Measurements from ENCODE around the gene TSPAN8. TPM values are rescaled to one million over a fixed set of nuclear protein-coding genes. Genes with fewer than 3 reads are reported as not detected.

The TSPAN8 gene
- total and polyA plus RNA-seq, 2 experiments from 2014 or later = 0.11 TPM; not detected in 1

DNA sequence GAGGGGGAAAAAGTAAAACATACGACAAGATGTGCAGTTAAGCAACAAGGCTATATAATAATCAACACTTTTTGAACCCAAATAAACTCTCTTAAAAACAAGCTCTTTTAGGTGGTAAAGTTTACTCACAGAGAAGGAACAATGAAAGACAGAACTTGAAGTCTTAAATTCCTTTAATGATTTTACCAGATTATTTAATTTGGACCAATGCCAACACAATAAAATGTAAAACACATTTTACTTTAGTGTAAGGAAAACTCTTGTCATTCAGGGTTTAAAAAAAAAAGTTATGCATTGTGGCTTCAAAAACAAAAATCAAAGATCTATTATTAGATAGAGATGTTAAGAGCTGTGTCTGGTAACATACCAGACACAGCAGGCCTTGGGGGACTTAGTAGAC, 13.1 kb downstream of the TSPAN8 start:
- no peak for TF ChIP-seq CTCF (IDR thresholded peaks at IDR 0.05; ENCODE audit: low read depth, low read length)
- H3K27ac ChIP-seq = no peak overlapping the region

GRCh38 chr12:71142956-71143355, 14.8 kb downstream of the TSPAN8 start:
- TF ChIP-seq CTCF (IDR thresholded peaks at IDR 0.05; ENCODE audit: low read depth, low read length) = no peak
- H3K27me3 ChIP-seq = no peaks in the 10 kb centered on the region
- H3K27ac ChIP-seq = no peak overlapping the region
- H3K4me3 ChIP-seq = no peak overlapping the region
- H3K9me3 ChIP-seq (ENCODE audit: low read depth) = no peaks in the 10 kb centered on the region
- no peaks in the 10 kb centered on the region for H3K36me3 ChIP-seq
- no peak for DNase-seq (ENCODE audit: low read depth in 1 of 2, low spot score in 1 of 2)
- H3K4me1 ChIP-seq (ENCODE audit: low read depth) = no peaks in the 10 kb centered on the region

More for the DNA sequence above, 13.1 kb downstream of the TSPAN8 start:
- DNase-seq (ENCODE audit: low read depth in 1 of 2, low spot score in 1 of 2) = no peak
- H3K4me1 ChIP-seq (ENCODE audit: low read depth) = no peaks in the 10 kb centered on the region
- no peak overlapping the region for H3K4me3 ChIP-seq
- no peaks in the 10 kb centered on the region for H3K27me3 ChIP-seq
- H3K36me3 ChIP-seq = no peaks in the 10 kb centered on the region
- H3K9me3 ChIP-seq (ENCODE audit: low read depth) = no peaks in the 10 kb centered on the region

DNA sequence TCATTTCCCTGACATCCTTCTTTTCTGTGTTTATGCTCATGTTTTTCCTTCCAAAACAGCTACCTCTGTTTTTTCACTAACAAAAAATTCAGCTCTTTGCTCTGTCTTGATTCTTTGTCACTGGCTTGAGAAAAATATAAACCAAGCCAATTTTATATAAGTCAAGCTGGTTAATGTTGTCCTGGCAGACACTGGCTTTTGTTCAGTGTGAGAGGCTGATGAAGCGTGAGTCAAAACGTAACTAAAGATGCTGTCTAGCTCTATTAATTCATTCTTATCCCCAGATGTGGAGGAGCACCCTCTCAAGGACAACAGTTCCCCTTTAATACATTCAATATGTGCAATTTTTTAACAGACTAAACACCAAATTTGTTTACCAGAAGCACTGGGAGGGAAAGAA, 15.8 kb downstream of the TSPAN8 start:
- no peak for TF ChIP-seq CTCF (IDR thresholded peaks at IDR 0.05; ENCODE audit: low read depth, low read length)
- no peaks in the 10 kb centered on the region for H3K4me1 ChIP-seq (ENCODE audit: low read depth)
- no peaks in the 10 kb centered on the region for H3K27me3 ChIP-seq
- no peak overlapping the region for H3K4me3 ChIP-seq
- DNase-seq (ENCODE audit: low read depth in 1 of 2, low spot score in 1 of 2) = no peak
- no peak overlapping the region for H3K27ac ChIP-seq
- H3K9me3 ChIP-seq (ENCODE audit: low read depth) = no peaks in the 10 kb centered on the region
- H3K36me3 ChIP-seq = no peaks in the 10 kb centered on the region

DNA sequence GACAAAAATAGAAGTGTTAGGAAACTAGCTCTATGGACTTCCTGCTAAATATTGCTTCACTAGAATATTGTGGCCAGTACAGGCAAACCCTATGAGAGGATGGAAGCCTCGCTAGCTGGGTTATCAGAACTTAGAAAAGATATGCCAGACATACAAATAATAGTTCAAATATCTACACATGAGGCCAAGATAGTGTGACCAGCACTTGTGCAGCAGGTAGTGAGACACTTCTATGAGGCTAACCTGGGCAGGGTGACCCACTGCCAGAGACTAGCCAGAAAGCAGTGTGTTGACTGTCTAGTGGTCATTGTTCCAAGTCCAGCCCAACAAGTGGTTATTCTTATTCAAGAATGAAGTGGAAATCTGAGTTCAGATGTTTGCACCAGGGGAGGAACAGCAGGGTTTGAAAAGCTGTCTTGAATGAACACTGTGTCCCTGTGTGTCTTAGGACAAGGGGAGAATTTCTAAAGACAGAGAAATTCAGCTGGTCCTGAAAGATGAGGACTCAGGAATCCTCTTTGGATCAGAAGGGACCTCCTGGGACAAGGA, 16.3 kb downstream of the TSPAN8 start:
- Histone ChIP-seq H3K27ac (no peak overlapping the region), H3K4me3 (no peak overlapping the region), H3K27me3 (no peaks in the 10 kb centered on the region), H3K36me3 (no peaks in the 10 kb centered on the region), H3K4me1 (ENCODE audit: low read depth) (no peaks in the 10 kb centered on the region), H3K9me3 (ENCODE audit: low read depth) (no peaks in the 10 kb centered on the region)
- no peak for TF ChIP-seq CTCF (IDR thresholded peaks at IDR 0.05; ENCODE audit: low read depth, low read length)
- DNase-seq (ENCODE audit: low read depth in 1 of 2, low spot score in 1 of 2) = no peak

DNA sequence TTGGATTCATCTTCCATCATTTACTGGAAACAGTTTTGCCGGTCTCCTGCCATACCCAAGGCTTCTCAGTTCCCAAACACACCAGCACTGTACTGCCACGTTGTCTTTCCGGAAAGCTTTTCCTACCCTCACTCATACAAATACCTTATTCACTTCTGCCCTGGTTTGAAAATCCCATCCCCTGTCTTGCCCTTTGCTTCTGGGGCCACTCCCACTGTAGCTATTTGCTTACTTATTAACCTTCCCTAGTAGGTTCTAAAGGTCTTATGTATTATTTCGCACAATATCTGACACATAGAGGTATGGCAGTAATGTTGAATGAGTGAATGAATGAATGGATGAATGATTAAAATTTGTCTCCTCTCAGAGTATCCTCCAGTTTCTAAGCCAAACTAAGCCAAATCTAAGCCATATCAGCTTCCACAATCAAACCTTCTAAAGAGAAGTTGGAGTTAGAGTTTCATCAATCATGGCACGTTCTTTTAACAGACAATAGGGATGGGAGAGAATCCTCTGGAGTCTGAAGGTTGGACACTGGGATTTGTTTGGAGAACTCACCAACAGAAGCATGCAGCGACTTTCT, 18.6 kb downstream of the TSPAN8 start:
- DNase-seq (ENCODE audit: low read depth in 1 of 2, low spot score in 1 of 2) = no peak
- no peaks in the 10 kb centered on the region for H3K4me1 ChIP-seq (ENCODE audit: low read depth)
- no peak overlapping the region for H3K27ac ChIP-seq
- no peaks in the 10 kb centered on the region for H3K9me3 ChIP-seq (ENCODE audit: low read depth)
- no peaks in the 10 kb centered on the region for H3K36me3 ChIP-seq
- TF ChIP-seq CTCF (IDR thresholded peaks at IDR 0.05; ENCODE audit: low read depth, low read length) = no peak
- no peaks in the 10 kb centered on the region for H3K27me3 ChIP-seq
- H3K4me3 ChIP-seq = no peak overlapping the region
